HUES48 (cell line): ENCODE results near the gene GPR55.

ENCODE experiments used
- H3K27ac ChIP-seq: one replicate; pipeline ENCODE4 v1.7.0; 2013; ENCODE audit warnings: low read depth, low read length, inconsistent platforms
- H3K27me3 ChIP-seq: 2 replicates; pipeline ENCODE4 v1.6.1; 2013; ENCODE audit warnings: mild to moderate bottlenecking, low read length; ENCODE audit not compliant: control insufficient read depth, insufficient read depth
- H3K36me3 ChIP-seq: 2 replicates; pipeline ENCODE4 v1.6.1; 2013; ENCODE audit warnings: low read length; ENCODE audit not compliant: control insufficient read depth, insufficient read depth
- H3K4me1 ChIP-seq: 2 replicates; pipeline ENCODE4 v1.6.1; 2013; ENCODE audit warnings: mild to moderate bottlenecking, low read length; ENCODE audit not compliant: control insufficient read depth, insufficient read depth
- H3K4me3 ChIP-seq: 2 replicates; pipeline ENCODE4 v1.5.1; 2013; ENCODE audit warnings: mild to moderate bottlenecking, low read depth, low read length
- H3K9ac ChIP-seq: 2 replicates; pipeline ENCODE4 v1.6.1; 2013; ENCODE audit warnings: mild to moderate bottlenecking, low read depth, low read length, moderate library complexity
- H3K9me3 ChIP-seq: 2 replicates; pipeline ENCODE4 v1.6.1; 2013; ENCODE audit warnings: low read length; ENCODE audit not compliant: control insufficient read depth, insufficient read depth

Gene GPR55

DNA sequence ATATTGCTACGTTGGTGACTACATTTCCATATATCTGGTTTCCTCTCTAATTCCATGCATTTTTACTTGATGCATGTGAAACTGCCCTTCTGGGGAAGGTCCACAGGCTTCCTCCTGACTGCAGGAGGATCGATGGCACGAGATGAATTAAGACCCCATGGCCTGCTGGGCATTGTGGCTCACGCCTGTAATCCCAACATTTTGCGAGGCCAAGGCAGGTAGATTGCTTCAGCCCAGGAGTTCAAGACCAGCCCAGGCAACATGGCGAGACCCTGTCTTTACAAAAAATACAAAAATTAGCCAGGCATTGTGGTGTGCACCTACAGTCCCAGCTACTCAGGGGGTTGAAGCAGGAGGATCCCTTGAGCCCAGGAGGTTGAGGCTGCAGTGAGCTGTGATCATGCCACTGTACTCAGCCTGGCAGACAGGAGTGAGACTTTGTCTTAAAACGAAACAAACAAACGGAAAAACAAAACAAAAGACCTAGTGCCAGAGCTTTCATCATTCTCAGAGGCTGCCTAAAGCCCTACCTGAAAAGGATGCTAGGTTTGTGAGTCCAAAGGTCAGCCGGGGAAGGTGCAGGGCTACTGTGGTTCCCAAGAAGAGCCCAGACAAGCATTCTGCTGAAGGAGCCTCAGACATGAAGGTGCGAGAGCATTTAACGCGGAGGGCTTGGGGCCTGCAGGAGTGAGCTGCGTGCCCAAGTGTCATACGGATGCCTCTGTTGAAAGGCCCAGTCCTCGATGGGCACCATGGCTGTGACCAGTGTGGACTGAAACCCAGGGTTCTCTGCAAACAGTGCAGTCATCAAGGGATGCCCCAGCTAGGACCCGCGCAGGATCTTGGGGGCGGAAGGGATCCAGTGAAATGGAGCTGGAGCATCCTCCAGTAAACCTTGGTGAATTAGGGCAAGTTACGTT lies 21.6 kb downstream of the GPR55 start:
- H3K4me3 ChIP-seq, result no peak overlapping the region

DNA sequence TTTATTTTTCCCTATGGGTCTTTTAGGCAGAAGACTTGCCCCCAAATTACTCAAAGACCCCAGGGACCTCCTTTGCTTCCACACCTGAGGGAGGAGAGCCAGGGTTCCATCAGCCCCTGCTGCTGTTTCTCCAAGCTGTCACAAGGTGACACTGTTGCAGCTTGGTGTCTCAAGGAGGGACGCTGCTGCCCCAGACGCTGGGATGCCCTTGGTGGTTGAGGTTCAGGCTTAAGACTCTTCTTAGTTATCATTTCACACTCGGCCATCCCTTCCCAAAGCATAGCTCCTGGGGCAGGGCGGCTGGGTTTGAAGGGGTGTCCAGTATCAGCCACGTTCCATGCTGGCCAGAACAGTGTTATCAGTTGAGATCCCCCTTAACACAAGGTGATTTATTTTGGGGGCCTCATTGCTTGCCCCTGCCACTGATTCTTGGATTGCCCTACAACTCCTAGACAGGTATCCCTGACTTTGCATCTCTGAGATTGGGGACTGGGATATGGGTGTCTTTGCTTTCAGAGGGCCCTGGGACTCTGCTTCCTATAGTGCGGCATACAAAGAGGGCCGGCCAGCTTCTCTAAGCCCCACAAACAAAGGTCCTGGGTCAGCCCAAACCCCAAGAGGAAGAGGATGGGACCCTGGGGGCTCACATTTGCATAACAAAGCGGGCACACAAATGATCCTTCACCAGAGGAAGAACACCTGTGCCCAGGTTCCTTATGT lies 22.7 kb downstream of the GPR55 start:
- 0 out of 2 replicates have a peak overlapping the region, but pooled peaks have one; percentile 10 for H3K9ac ChIP-seq
- H3K36me3 ChIP-seq, result no peaks in the 10 kb centered on the region
- no peaks in the 10 kb centered on the region for H3K9me3 ChIP-seq
- H3K27me3 ChIP-seq, result peaks cover 12% of the 10 kb centered on the region
- H3K4me3 ChIP-seq, result peak overlapping the region; percentile 48
- peak overlapping the region; percentile 86 for H3K27ac ChIP-seq
- peaks cover 38% of the 10 kb centered on the region for H3K4me1 ChIP-seq

More for the DNA sequence above, 21.6 kb downstream of the GPR55 start:
- Histone ChIP-seq H3K27ac (no peak overlapping the region), H3K9me3 (no peaks in the 10 kb centered on the region), H3K4me1 (peaks cover 38% of the 10 kb centered on the region), H3K36me3 (no peaks in the 10 kb centered on the region), H3K27me3 (peaks cover 12% of the 10 kb centered on the region), H3K9ac (no peak overlapping the region)

DNA sequence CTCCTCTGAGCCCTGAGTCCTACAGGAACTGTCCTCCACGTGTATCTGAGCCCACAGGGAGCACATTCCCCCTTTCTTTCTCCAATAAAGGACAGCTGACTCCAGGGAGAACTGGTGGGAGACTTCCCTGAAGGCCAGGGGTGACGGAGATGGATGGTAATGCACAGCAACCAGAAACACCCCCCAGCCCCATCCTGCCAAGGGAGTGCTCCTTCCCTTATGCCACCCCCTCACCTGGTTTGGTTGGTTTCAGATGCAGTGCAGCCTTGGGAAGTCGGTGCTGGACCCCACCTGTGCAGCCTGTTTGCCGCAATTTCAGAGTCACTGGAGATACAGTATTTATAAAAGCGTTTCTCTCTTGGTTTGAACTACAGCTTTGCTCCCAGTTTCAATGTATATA lies 24.0 kb downstream of the GPR55 start:
- Histone ChIP-seq H3K27me3 (peaks cover 7% of the 10 kb centered on the region; the same call in 1 of the 2 replicates), H3K4me3 (no peak overlapping the region), H3K9ac (no peak overlapping the region), H3K27ac (no peak overlapping the region), H3K4me1 (peaks cover 38% of the 10 kb centered on the region), H3K9me3 (no peaks in the 10 kb centered on the region), H3K36me3 (no peaks in the 10 kb centered on the region)

DNA sequence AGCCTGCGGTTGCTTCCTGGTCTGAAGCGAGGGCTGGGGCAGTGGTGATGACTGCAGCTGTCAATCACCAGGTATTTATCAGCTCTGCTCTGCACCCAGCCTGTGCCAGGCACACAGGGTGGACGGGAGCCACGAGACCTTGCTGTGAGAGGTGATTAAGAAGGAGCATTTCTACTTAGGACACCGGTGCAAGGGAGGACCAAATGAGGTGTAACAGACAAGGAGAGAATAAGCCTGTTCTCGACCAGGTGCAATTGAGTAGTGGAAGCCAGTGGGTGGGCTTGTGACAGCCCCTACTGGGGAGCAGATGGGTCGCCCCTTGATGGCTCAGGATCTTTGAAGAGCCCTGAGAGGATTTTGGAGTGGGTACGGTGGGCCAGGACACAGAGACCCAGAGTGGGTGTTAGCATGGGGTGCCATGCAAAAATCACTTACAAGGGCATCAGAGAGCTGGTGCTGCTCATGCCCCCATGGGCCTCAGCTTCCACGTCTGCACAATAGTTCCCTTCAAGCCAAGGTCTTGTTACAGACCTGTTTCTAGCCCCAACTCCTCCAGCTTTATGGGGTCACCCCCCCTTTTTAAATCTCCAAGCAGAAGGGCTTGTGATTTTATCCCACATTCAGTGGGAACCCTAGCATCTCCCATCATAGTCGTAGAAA lies 24.6 kb downstream of the GPR55 start:
- H3K36me3 ChIP-seq, result no peaks in the 10 kb centered on the region
- no peak overlapping the region for H3K9ac ChIP-seq
- H3K27ac ChIP-seq, result no peak overlapping the region
- H3K9me3 ChIP-seq, result no peaks in the 10 kb centered on the region
- peaks cover 33% of the 10 kb centered on the region for H3K4me1 ChIP-seq
- peaks cover 5% of the 10 kb centered on the region; the same call in 1 of the 2 replicates for H3K27me3 ChIP-seq
- no peak overlapping the region for H3K4me3 ChIP-seq

DNA sequence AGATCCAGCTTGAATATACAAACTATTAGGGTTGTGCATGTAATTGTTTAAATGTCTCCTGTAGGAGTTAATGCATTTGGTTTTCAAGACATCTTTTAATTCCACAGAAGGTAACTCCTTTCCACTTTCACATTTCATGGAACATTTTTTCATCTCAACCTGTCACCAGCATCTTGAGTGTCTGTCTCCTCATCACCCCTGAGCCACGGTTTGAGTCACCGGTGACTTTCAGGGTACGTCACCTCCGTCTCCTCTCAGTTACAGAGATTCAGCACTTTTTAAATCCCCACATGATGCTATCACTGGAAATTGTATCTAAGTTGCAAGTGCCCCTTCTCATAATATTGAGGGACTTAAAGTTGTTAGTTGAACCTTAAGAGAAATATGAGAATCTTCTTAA lies 25.3 kb downstream of the GPR55 start:
- H3K36me3 ChIP-seq, result no peaks in the 10 kb centered on the region
- peaks cover 5% of the 10 kb centered on the region; the same call in 1 of the 2 replicates for H3K27me3 ChIP-seq
- peaks cover 26% of the 10 kb centered on the region for H3K4me1 ChIP-seq
- H3K4me3 ChIP-seq, result no peak overlapping the region
- H3K9me3 ChIP-seq, result no peaks in the 10 kb centered on the region
- H3K9ac ChIP-seq, result no peak overlapping the region
- H3K27ac ChIP-seq, result no peak overlapping the region

DNA sequence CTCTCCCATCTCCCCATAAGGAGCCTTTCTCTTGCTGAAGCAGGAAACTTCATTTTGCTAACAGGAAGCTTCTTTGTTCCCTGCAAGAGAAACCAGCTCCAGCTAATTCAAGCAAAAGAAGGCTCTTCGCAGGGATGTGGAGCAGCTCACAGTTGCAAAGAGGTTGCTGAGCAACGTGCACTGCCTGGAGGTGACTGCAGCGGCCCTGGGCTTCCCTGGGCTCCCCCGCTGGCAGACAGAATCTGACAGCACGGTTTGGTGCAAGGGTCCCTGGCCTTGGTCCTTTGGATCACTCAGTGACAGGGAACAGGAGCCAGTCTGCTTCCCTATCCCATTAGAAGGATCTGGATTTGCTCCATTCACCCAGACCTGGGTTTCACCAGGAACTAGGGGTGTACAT lies 25.8 kb downstream of the GPR55 start:
- H3K27ac ChIP-seq, result no peak overlapping the region
- no peak overlapping the region for H3K4me3 ChIP-seq
- no peaks in the 10 kb centered on the region for H3K36me3 ChIP-seq
- no peaks in the 10 kb centered on the region for H3K9me3 ChIP-seq
- H3K27me3 ChIP-seq, result peaks cover 1% of the 10 kb centered on the region; the same call in 1 of the 2 replicates
- no peak overlapping the region for H3K9ac ChIP-seq
- peaks cover 26% of the 10 kb centered on the region for H3K4me1 ChIP-seq

DNA sequence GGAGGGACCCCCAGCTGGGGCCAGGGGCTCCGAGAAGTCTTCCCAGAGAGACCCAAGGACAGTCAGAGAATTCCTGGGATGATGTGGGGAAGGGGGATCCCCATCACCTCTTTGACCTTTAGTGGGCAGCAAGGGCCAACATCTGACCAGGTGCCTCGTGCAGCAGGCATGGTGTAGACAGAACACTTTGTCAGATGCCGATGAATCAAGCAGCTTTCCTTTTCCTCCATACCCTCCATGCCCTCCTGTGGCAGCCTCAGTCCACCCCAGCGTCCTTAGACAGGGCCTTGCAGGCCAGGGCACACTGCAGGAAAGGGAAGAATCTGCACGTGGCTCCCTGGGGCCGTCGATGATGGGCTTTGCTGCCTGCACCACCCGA lies 26.3 kb downstream of the GPR55 start:
- Histone ChIP-seq H3K4me3 (no peak overlapping the region), H3K36me3 (no peaks in the 10 kb centered on the region), H3K9ac (no peak overlapping the region), H3K9me3 (no peaks in the 10 kb centered on the region), H3K27ac (no peak overlapping the region), H3K4me1 (peaks cover 26% of the 10 kb centered on the region), H3K27me3 (no peaks in the 10 kb centered on the region; the same call in 1 of the 2 replicates)

DNA sequence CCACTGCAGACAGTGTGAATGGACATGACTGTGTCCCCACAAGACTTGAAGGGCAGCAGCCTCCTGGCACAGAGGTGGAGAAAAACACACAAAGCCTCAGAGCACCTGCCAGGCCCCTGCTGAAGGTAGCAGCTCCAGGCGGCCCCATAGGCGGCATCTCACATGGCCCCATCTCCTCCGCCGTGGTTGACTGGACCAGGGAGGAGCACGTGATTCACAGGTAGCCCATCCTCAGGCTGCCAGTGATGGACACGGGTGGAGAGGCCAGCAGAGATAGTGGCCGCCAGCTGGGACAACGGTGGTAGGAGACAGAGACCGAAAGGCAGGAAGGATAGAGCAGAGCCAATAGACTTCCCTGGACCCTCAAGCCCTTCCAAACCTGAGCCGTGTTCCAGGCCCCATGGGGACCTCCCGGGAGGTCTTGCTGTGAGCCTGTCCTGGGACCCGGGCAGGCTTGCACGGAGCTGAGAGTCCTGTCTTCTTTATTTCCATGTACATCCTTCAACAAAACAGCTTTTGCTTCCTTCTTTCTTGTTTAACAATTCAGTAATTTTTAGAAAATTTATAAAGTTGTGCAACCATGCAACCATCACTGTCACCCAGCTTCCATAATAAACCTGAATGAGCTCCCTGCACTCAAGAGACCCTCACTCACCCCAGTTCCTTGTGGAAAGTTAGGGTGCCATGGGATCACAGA lies 26.9 kb downstream of the GPR55 start:
- H3K27me3 ChIP-seq, result no peaks in the 10 kb centered on the region; the same call in 1 of the 2 replicates

DNA sequence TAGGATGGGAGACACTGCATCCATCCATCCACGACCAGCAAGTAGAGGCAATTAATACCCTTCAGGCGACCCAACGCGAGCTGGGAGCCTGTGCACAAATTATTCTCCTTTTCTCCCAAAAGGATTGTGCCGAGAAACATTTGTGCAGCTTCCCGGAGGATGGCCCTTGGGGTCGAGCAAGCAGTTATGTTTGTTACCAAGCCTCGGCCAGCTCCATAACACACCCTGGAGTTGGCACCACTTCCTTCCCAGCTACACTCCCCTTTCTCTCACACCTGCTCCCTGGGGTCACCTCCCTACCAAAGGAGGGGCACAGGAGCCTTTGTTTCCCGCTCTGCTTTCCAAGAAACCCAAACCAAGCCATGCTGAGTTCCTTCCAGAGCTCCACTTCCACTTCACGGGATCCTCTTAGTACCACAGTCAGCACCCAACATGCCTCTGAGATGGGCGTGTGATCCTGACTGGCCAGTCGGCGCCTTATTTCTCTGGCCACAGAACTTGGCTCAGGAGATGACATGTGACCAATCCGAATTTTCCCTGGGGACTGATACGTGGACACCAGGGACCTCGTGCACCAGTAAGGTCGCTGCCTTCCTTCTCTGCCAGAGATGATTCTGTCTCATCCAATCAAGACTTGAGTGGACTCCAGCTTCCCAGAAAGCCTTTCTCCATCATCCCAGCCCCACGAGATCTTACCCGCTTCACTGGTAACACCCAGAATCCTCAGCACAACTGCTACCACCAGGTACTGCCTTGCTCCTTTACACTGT lies 28.5 kb downstream of the GPR55 start:
- H3K4me3 ChIP-seq, result no peak overlapping the region
- H3K27ac ChIP-seq, result no peak overlapping the region
- H3K9ac ChIP-seq, result no peak overlapping the region
- no peaks in the 10 kb centered on the region for H3K36me3 ChIP-seq
- H3K9me3 ChIP-seq, result no peaks in the 10 kb centered on the region
- H3K4me1 ChIP-seq, result peaks cover 17% of the 10 kb centered on the region; the same call in 1 of the 2 replicates
- no peaks in the 10 kb centered on the region; the same call in 1 of the 2 replicates for H3K27me3 ChIP-seq

More for the DNA sequence above, 26.9 kb downstream of the GPR55 start:
- no peak overlapping the region for H3K4me3 ChIP-seq
- H3K36me3 ChIP-seq, result no peaks in the 10 kb centered on the region
- H3K9ac ChIP-seq, result no peak overlapping the region
- H3K27ac ChIP-seq, result no peak overlapping the region
- peaks cover 24% of the 10 kb centered on the region for H3K4me1 ChIP-seq
- H3K9me3 ChIP-seq, result no peaks in the 10 kb centered on the region
